WI38 (cell line): ENCODE measurements around the gene BCS1L.

ENCODE experiments used
- H3K4me3 ChIP-seq: 2 replicates; pipeline ENCODE4 v1.5.1; 2011; ENCODE audit warnings: low read depth, mild to moderate bottlenecking, control low read depth, low read length
- CTCF ChIP-seq: IDR thresholded peaks from 2 replicates; pipeline ENCODE4 v1.5.1; 2012; ENCODE audit warnings: low read depth, mild to moderate bottlenecking, control low read depth, low read length

Gene BCS1L

GRCh38 chr2:218659988-218660358, 490 bp downstream of the BCS1L start:
- peak overlapping the region; percentile 76 for H3K4me3 ChIP-seq
- TF ChIP-seq CTCF, result no peak

- H3K4me3 ChIP-seq, result no peak overlapping the region
- no peak for TF ChIP-seq CTCF
These were observed 2.9 kb downstream of the BCS1L start for GRCh38 chr2:218662377-218662776.

DNA sequence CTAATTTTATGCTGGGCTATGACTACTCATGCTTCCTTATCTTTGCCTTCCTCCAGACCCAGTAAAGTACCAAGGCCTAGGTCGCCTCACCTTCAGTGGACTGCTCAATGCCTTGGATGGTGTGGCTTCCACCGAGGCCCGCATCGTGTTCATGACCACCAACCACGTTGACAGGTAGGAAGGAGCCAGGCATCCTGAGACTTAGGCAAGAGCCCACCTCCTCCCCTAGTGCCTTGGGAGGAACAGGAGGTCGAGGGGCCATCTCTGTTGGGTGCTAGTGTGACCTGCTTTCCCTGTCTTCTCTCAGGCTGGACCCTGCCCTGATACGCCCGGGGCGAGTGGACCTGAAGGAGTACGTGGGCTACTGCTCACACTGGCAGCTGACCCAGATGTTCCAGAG, 3.3 kb downstream of the BCS1L start:
- TF ChIP-seq CTCF, result no peak
- H3K4me3 ChIP-seq, result no peak overlapping the region

- TF ChIP-seq CTCF, result no peak
- H3K4me3 ChIP-seq, result no peak overlapping the region
These were observed 4.4 kb downstream of the BCS1L start for GRCh38 chr2:218663901-218664300.

- TF ChIP-seq CTCF, result no peak
- no peak overlapping the region for H3K4me3 ChIP-seq
These were observed 5.2 kb downstream of the BCS1L start for GRCh38 chr2:218664653-218665052.

DNA sequence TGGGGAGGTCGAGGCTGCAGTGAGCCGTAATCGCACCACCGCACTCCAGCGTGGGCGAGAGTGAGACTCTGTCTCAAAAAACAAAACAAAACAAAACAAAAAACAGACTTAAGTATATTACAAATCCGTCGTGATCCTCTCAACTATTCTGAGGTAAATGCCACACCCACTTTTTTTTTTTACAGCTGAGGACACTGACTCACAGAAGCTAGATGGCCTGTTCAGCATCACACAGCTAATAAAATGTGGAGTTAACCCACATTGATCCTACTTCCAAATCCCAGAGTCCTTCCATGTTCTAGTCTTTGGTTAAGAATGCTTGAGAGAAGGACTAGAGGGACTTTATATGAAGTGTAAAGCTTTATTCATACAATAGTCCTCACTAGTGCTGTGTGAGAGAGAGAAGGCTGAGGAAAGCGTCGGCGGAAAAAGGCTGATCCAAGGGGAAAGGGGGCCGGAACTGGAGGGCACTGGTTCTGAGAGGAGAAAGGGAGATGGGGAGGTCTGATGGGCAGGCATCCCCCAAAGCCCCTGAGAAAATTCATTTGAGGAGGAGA, 11.7 kb downstream of the BCS1L start:
- peak overlapping the region; percentile 89 for H3K4me3 ChIP-seq

More for the DNA sequence above, 11.7 kb downstream of the BCS1L start:
- TF ChIP-seq CTCF, result no peak
